Measurements from ENCODE around the gene DAB2. TPM values are rescaled to one million over a fixed set of nuclear protein-coding genes. Genes with fewer than 3 reads are reported as not detected.
A peak's percentile ranks its signal among the peaks of the same experiment; 100 is the strongest.

DAB2 gene
- total RNA-seq, 1 experiment from 2014 or later = 135 TPM

DNA sequence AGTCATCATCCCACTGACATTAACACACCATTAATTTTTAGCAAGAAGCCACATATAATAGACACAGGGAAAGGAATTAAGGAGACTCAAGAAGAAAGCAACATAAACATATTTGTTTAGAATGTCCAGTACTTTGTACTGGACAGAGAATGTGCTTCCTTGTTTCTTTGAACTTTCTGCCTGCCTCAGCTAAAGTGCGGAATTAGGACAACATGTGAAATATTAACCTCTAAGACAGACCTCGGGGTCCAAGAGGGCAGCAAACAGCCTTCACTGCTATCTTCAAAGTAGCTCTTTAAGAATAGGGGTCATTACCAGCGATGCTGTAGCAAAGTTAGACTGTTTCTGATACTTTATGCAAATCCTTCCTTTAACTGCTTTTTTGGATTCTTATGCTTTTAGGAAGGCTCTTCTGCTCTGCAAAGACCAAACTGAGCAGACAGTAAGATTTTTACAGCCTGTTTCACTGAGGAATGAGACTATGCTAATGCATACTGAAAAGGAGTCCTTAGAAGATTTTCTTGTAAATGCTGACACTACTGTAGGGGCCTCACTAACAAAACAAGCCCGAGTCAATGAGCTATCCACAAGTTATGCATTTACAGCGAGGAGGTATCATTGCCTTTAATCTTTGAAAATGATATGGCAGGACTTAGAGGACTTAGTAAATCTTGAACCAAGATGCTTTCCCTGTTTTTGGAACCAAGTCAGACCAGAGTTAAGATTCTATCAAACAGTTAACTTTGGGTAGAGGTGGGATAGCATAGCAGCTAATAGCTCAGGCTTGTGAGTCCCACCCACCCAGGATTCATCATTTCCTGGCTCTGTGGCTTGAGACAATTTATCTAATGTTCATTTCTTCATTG, 23.8 kb downstream of the DAB2 start:
- H3K4me1 Mint-ChIP-seq (ENCODE audit: low read depth, unreplicated experiment) = peaks cover 40% of the 10 kb centered on the region
- BruUV-seq (replicated peaks) = TSS peak; percentile 10
- H3K36me3 Mint-ChIP-seq (ENCODE audit: insufficient read depth, unreplicated experiment) = peaks cover 82% of the 10 kb centered on the region
- H3K9me3 Mint-ChIP-seq (ENCODE audit: unreplicated experiment) = no peaks in the 10 kb centered on the region
- H3K4me3 ChIP-seq (ENCODE audit: low read depth, low read length) = peak overlapping the region; percentile 17
- peaks cover 50% of the 10 kb centered on the region for H3K4me1 ChIP-seq
- H3K27me3 Mint-ChIP-seq (ENCODE audit: insufficient read depth, unreplicated experiment) = no peaks in the 10 kb centered on the region
- POLR2A ChIA-PET = interaction anchor here (0.9 to 3.9 kb wide), 4 partner anchors 18 to 30 kb away, joined by 3 to 63 read pairs (median 8); partner anchors contain the start of gene DAB2
- TF ChIP-seq CTCF (IDR thresholded peaks at IDR 0.05; ENCODE audit: insufficient read depth in 1 of 2, low read depth in 1 of 2, low read length in 1 of 2, severe bottlenecking in 1 of 2, unreplicated experiment in 1 of 2) = no peak
- peak overlapping the region; percentile 63 for H3K4me3 Mint-ChIP-seq (ENCODE audit: unreplicated experiment)
- no peaks in the 10 kb centered on the region for H3K9me3 ChIP-seq
- CTCF ChIA-PET = interaction anchor here (0.7 to 4.5 kb wide), 6 partner anchors 10 to 200 kb away, joined by 3 to 26 read pairs (median 7); partner anchors contain the start of gene DAB2
- peak overlapping the region; percentile 92 for H3K27ac Mint-ChIP-seq (ENCODE audit: unreplicated experiment)
- peak; percentile 67 to 69 for DNase-seq
- no peaks in the 10 kb centered on the region for H3K27me3 ChIP-seq (replicated peaks; ENCODE audit: control insufficient read depth, insufficient read depth, low read length)
- no peaks in the 10 kb centered on the region for H3K36me3 ChIP-seq (ENCODE audit: control insufficient read depth, insufficient read depth, low read length)
- intact Hi-C loops (cut with micrococcal nuclease; ENCODE audit: unreplicated experiment) = loop anchor here (2.0 kb wide), 1 partner anchor 48 kb away; no protein-coding TSS in a partner anchor

DNA sequence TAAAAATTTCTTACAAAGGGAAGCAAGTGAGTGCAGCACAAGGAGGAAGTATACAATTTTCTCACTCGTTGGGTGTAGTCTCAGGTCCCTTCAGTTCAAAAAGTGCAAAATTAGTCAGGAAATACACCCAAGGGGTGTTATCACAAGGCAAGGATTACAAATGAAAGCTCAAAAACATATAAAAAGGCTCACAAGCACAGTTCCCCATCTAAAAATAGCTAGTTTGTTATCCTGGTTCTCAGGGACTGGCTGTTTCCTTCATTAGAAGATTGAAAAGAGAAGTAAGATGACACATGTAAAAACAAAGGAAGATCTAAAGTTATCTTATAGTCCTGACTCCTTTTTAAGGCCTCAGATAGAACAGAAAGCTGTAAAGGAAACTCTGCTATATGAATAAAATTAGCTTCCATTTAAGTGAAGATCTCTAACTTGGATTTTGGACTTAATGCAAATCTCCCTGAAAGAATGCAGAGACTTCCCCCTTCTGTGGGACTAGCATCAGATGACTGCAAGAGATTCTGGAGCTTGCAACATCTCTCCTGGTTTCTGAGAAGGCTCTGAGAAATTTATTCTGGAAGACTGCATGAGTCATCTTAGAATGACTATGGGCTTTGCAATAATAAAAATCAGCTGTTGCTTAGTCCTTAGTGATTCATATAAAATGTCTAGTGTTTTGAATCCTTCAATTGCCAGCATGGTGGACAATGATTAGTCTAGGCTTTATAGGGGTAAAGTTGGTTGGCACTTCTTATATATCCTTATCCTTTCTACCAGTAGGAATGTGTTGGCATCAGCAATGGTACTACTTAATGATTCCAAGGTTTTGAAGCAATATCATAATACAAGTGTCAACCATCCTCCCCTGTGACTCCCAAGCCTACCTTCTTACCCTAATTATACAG, 25.4 kb downstream of the DAB2 start:
- peaks cover 40% of the 10 kb centered on the region for H3K4me1 Mint-ChIP-seq (ENCODE audit: low read depth, unreplicated experiment)
- peaks cover 82% of the 10 kb centered on the region for H3K36me3 Mint-ChIP-seq (ENCODE audit: insufficient read depth, unreplicated experiment)
- no peaks in the 10 kb centered on the region for H3K27me3 ChIP-seq (replicated peaks; ENCODE audit: control insufficient read depth, insufficient read depth, low read length)
- no peaks in the 10 kb centered on the region for H3K9me3 Mint-ChIP-seq (ENCODE audit: unreplicated experiment)
- H3K27me3 Mint-ChIP-seq (ENCODE audit: insufficient read depth, unreplicated experiment) = no peaks in the 10 kb centered on the region
- CTCF ChIA-PET = interaction anchor here (1.4 to 4.5 kb wide), 3 partner anchors 23 to 182 kb away, joined by 4 to 21 read pairs (median 5); no protein-coding TSS in a partner anchor
- intact Hi-C loops (cut with micrococcal nuclease; ENCODE audit: unreplicated experiment) = loop anchor here (1.0 to 2.0 kb wide), 3 partner anchors 19 to 49 kb away; no protein-coding TSS in a partner anchor
- TSS peak; percentile 7 for BruUV-seq (replicated peaks)
- H3K4me1 ChIP-seq = peaks cover 50% of the 10 kb centered on the region
- DNase-seq = peak; percentile 64 to 70
- H3K4me3 Mint-ChIP-seq (ENCODE audit: unreplicated experiment) = peak overlapping the region; percentile 23
- H3K36me3 ChIP-seq (ENCODE audit: control insufficient read depth, insufficient read depth, low read length) = no peaks in the 10 kb centered on the region
- no peak overlapping the region for H3K4me3 ChIP-seq (ENCODE audit: low read depth, low read length)
- no peak for TF ChIP-seq CTCF (IDR thresholded peaks at IDR 0.05; ENCODE audit: insufficient read depth in 1 of 2, low read depth in 1 of 2, low read length in 1 of 2, severe bottlenecking in 1 of 2, unreplicated experiment in 1 of 2)
- peak overlapping the region; percentile 92 for H3K27ac Mint-ChIP-seq (ENCODE audit: unreplicated experiment)
- no peaks in the 10 kb centered on the region for H3K9me3 ChIP-seq
- POLR2A ChIA-PET = interaction anchor here (3.9 kb wide), 1 partner anchor 25 kb away, joined by 63 read pairs; the partner anchor contains the start of gene DAB2

DNA sequence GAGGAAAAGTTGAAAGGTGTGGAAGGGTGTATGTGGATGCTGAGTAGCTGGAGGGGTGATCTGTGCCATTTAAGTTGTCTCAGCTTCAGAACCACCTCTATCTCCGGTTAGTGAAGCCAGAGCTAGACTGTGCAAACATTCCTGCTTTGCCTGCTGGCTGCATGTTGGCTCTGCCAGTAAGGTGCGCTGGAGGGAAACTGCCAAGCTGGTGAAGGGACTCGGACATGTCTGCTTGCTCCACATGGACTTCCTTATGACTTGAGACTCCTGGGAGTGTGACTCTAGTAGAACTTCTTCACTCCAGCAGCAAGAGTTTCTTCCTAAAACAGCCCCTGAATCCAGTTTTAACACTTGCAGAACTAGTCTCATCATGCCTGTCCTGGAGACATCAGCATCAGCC, 27.9 kb downstream of the DAB2 start:
- CTCF ChIA-PET = interaction anchor here (0.5 kb wide), 1 partner anchor 1402 kb away, joined by 3 read pairs; no protein-coding TSS in a partner anchor
- POLR2A ChIA-PET = interaction anchor here (0.7 kb wide), 1 partner anchor 28 kb away, joined by 3 read pairs; the partner anchor contains the start of gene DAB2
- DNase-seq = no peak
- Mint-ChIP-seq H3K9me3 (ENCODE audit: unreplicated experiment) (no peaks in the 10 kb centered on the region), H3K27ac (ENCODE audit: unreplicated experiment) (no peak overlapping the region), H3K4me1 (ENCODE audit: low read depth, unreplicated experiment) (peaks cover 40% of the 10 kb centered on the region), H3K36me3 (ENCODE audit: insufficient read depth, unreplicated experiment) (peaks cover 87% of the 10 kb centered on the region), H3K4me3 (ENCODE audit: unreplicated experiment) (no peak overlapping the region), H3K27me3 (ENCODE audit: insufficient read depth, unreplicated experiment) (no peaks in the 10 kb centered on the region)
- Histone ChIP-seq H3K4me1 (peaks cover 34% of the 10 kb centered on the region), H3K9me3 (no peaks in the 10 kb centered on the region), H3K36me3 (ENCODE audit: control insufficient read depth, insufficient read depth, low read length) (no peaks in the 10 kb centered on the region), H3K4me3 (ENCODE audit: low read depth, low read length) (no peak overlapping the region), H3K27me3 (replicated peaks; ENCODE audit: control insufficient read depth, insufficient read depth, low read length) (no peaks in the 10 kb centered on the region)
- BruUV-seq (replicated peaks) = no TSS peak
- intact Hi-C loops (cut with micrococcal nuclease; ENCODE audit: unreplicated experiment) = no loop called here
- no peak for TF ChIP-seq CTCF (IDR thresholded peaks at IDR 0.05; ENCODE audit: insufficient read depth in 1 of 2, low read depth in 1 of 2, low read length in 1 of 2, severe bottlenecking in 1 of 2, unreplicated experiment in 1 of 2)
